Cardiac muscle cell (in vitro differentiated cells and primary cell): ENCODE results near the gene NR2C2. TPM values are rescaled to one million over a fixed set of nuclear protein-coding genes. Genes with fewer than 3 reads are reported as not detected.

Experiments used
- DNase-seq, 2 donors: peaks; one replicate each; pipeline versions ENCODE4 v3.0.0 to v3.0.0-alpha.2; 2010 to 2017; ENCODE audit warnings: low read depth in 1 of 2, low spot score in 1 of 2
- H3K27ac ChIP-seq: fragments of 200-600 bp; sonication (generic); 2 replicates; pipeline ENCODE4 v1.5.1; 2016
- H3K27me3 ChIP-seq: fragments of 200-600 bp; sonication (generic); 2 replicates; pipeline ENCODE4 v1.6.0; 2016; ENCODE audit warnings: control low read depth
- H3K36me3 ChIP-seq: fragments of 200-600 bp; sonication (generic); 2 replicates; pipeline ENCODE4 v1.5.1; 2016; ENCODE audit warnings: control low read depth
- H3K4me1 ChIP-seq: fragments of 200-600 bp; sonication (generic); 2 replicates; pipeline ENCODE4 v1.8.1; 2017; ENCODE audit warnings: low read depth, mild to moderate bottlenecking, mixed run types
- H3K4me3 ChIP-seq: fragments of 200-600 bp; sonication (generic); 2 replicates; pipeline ENCODE4 v1.5.1; 2016; ENCODE audit warnings: mild to moderate bottlenecking
- H3K9me3 ChIP-seq: fragments of 200-600 bp; sonication (generic); 2 replicates; pipeline ENCODE4 v1.5.1; 2017; ENCODE audit warnings: low read depth, mild to moderate bottlenecking, control low read depth
- CTCF ChIP-seq: IDR thresholded peaks from 2 replicates; pipeline ENCODE4 v1.5.1; 2012; ENCODE audit warnings: low read depth, mild to moderate bottlenecking, low read length
- polyA plus RNA-seq: library from polyadenylated mRNA; unstranded; fragments of >200 nt; fragmentation: Nextera tagmentation; extraction: Ambion mirVana; gene quantifications from 2 replicates; pipeline ENCODE4 v1.2.1, GENCODE V29; 2016
- total RNA-seq: library from RNA; depleted of rRNA; stranded (reverse); fragments of >200 nt; gene quantifications from 2 replicates; pipeline ENCODE4 v1.2.3, GENCODE V29; 2016

Gene NR2C2
- total and polyA plus RNA-seq, 2 experiments from 2014 or later: 16.2 to 26.5 TPM

DNA sequence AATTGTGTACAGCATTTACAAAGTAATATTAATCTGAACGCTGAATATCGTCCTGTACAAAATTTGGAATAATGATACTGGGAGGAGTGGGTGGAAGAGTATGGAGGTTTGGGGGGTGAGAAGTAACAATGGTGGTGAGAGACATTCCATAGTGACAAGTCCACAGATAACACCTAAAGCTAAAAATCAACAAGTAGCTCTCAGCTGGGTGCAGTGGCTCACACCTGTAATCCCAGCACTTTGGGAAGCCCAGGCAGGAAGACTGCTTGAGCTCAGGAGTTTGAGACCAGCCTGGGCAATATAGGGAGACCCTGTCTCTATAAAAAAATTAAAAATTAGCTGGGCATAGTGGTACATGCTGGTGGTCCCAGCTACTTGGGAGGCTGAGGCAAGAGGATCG lies 112.6 kb downstream of the NR2C2 start:
- H3K4me3 ChIP-seq: no peak overlapping the region
- no peaks in the 10 kb centered on the region for H3K4me1 ChIP-seq
- H3K9me3 ChIP-seq: no peaks in the 10 kb centered on the region
- no peaks in the 10 kb centered on the region for H3K27me3 ChIP-seq
- no peak for TF ChIP-seq CTCF
- DNase-seq: no peak
- no peak overlapping the region for H3K27ac ChIP-seq
- peaks cover 11% of the 10 kb centered on the region for H3K36me3 ChIP-seq

DNA sequence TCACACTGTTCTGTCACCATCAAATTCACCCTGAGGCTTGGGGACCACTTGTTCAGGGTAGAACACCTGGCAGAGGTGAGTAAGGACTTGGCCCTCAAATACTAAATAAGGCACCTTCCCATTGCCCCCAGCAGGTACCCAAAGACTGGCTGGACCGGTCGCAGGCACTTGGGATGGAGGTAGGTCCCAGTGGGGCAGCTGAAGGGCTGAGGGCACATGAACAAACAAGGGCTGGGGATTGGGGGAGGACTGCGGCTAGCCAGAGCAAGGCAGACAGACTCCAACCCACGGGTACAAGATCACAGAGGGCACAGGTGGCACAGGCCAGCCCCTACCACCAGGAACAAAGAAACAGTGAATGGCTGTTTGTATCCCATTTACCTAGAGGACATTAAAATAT lies 115.9 kb downstream of the NR2C2 start:
- Histone ChIP-seq H3K9me3 (no peaks in the 10 kb centered on the region), H3K4me3 (no peak overlapping the region), H3K36me3 (peaks cover 11% of the 10 kb centered on the region), H3K4me1 (no peaks in the 10 kb centered on the region), H3K27me3 (no peaks in the 10 kb centered on the region), H3K27ac (no peak overlapping the region)
- DNase-seq: no peak
- no peak for TF ChIP-seq CTCF

DNA sequence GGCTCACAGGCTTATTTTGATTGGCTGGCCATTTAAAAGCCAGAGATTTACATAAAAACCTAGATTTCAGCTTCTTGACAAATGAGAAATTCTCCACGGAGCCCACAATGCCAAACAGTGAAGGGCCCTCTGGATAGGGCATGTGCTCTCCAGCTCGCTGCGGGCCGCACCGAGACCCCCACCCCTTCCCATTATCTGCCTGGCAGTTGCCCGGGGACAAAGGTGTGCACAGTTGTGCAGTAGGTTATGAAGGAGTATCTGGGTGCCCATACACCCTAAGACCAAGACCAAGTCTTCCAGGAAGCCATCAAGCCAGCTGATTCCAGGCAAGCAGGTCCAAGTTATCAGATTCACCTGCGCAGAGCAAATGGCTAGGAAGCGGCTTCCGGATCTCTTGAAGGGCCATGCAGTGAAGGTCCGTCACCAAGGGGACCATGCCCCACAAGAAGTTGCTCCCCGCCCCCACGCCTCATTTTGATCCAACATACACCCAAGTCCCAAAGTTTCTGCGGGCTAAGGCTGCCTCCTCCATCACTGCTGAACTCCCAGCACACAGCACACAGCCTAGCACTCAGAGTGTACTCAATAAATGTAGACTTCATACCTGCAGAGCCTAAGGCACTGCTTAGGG lies 116.4 kb downstream of the NR2C2 start:
- TF ChIP-seq CTCF: no peak
- Histone ChIP-seq H3K4me3 (peak overlapping the region; percentile 85), H3K9me3 (no peaks in the 10 kb centered on the region), H3K36me3 (peaks cover 5% of the 10 kb centered on the region), H3K4me1 (no peaks in the 10 kb centered on the region), H3K27me3 (no peaks in the 10 kb centered on the region), H3K27ac (no peak overlapping the region)
- no peak for DNase-seq

DNA sequence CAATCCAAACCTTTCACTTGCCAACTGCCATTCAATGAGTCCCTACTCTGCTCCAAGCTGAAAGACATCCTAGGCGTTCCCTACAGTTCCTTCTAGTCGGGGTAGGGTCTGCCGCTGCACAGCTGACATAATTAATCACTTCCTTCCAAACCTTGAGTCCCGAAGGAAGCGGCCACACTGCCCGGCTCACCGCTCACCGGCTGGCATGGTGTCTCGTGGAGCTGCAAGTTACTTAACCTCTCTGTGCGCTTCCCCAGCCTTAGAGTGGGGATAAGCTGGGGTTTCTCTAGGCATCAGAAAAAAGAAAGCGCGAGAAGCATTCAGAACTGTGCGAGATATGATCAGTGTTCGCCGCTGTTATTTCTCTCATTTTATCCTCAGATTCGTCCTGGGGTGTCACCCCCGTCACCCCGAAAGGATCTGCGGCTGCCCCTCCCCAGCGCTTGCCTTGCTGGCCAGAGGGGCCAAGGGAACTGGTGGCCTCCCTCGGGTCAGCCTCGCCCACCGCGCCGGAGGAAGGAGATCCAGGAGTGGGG lies 117.0 kb downstream of the NR2C2 start:
- H3K9me3 ChIP-seq: no peaks in the 10 kb centered on the region
- no peaks in the 10 kb centered on the region for H3K36me3 ChIP-seq
- peak overlapping the region; percentile 85 for H3K4me3 ChIP-seq
- DNase-seq: peak in 1 of 2 donors; percentile 30
- H3K27ac ChIP-seq: no peak overlapping the region
- H3K27me3 ChIP-seq: no peaks in the 10 kb centered on the region
- TF ChIP-seq CTCF: no peak
- H3K4me1 ChIP-seq: no peaks in the 10 kb centered on the region

GRCh38 chr3:15064835-15065549 lies 117.6 kb downstream of the NR2C2 start, which contains the start of gene MRPS25:
TSS of gene MRPS25 (minus strand) at chr3:15065315. CDS start at chr3:15065194, 121 bp downstream.
- Histone ChIP-seq H3K4me1 (no peaks in the 10 kb centered on the region), H3K9me3 (no peaks in the 10 kb centered on the region), H3K27me3 (no peaks in the 10 kb centered on the region), H3K4me3 (peak within 1 kb of the TSS; percentile 85), H3K27ac (peak within 1 kb of the TSS; percentile 69), H3K36me3 (no peaks in the 10 kb centered on the region)
- no peak for TF ChIP-seq CTCF
- DNase-seq: peak; percentile 95
